HUES48 (cell line): ENCODE data around the gene RAD51B.

Experiments
- H3K27ac ChIP-seq: one replicate; pipeline ENCODE4 v1.7.0; 2013; ENCODE audit warnings: low read depth, low read length, inconsistent platforms
- H3K27me3 ChIP-seq: 2 replicates; pipeline ENCODE4 v1.6.1; 2013; ENCODE audit warnings: mild to moderate bottlenecking, low read length; ENCODE audit not compliant: control insufficient read depth, insufficient read depth
- H3K36me3 ChIP-seq: 2 replicates; pipeline ENCODE4 v1.6.1; 2013; ENCODE audit warnings: low read length; ENCODE audit not compliant: control insufficient read depth, insufficient read depth
- H3K4me1 ChIP-seq: 2 replicates; pipeline ENCODE4 v1.6.1; 2013; ENCODE audit warnings: mild to moderate bottlenecking, low read length; ENCODE audit not compliant: control insufficient read depth, insufficient read depth
- H3K4me3 ChIP-seq: 2 replicates; pipeline ENCODE4 v1.5.1; 2013; ENCODE audit warnings: mild to moderate bottlenecking, low read depth, low read length
- H3K9ac ChIP-seq: 2 replicates; pipeline ENCODE4 v1.6.1; 2013; ENCODE audit warnings: mild to moderate bottlenecking, low read depth, low read length, moderate library complexity
- H3K9me3 ChIP-seq: 2 replicates; pipeline ENCODE4 v1.6.1; 2013; ENCODE audit warnings: low read length; ENCODE audit not compliant: control insufficient read depth, insufficient read depth

The RAD51B gene

DNA sequence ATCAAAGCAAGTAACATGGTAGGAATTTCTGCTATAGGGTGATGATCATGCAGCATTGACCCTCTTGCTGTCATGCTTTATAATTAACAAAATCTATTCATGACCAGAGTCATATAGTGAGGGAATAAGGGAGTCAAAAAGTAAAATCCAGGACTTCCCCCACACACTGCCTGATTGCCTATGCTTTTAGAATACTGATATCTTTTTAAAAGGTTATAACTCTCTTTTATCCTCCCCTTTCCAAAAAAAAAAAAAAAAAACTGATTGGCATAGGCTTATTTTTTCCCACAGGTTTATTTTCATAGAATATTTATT, 921.9 kb downstream of the RAD51B start:
- no peak overlapping the region for H3K27ac ChIP-seq

DNA sequence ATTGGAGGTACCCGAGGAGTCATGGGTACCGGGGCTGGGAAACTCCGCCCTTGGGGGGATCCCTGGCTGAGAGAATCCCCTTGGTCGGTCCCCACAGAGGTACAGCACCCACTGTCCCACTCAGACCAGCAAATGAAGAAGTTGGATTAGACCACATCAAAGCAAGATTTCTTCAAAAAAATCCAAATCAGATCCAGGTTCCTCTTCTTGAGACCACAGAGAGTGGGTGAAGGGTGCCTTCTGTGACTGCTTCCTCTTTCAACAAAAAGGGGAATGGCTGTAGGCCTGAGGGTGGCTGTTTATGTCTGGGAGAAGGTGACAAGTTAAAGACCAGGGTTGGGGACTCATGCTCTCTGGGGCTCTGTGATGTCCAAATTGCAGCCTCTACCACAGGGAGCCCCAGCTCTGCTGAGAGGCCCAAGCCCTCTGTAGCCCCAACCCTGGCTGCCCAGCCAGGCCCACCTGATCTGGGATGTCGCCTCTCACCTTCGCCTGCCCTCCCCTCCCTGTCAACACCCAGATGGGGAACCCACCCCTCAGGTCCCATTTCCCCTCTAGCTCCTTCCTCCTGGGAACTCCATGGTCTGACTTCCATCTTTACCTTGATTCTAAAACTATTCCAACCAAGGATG, 922.4 kb downstream of the RAD51B start:
- no peak overlapping the region for H3K9ac ChIP-seq
- H3K27me3 ChIP-seq, result no peaks in the 10 kb centered on the region
- H3K4me3 ChIP-seq, result no peak overlapping the region
- no peaks in the 10 kb centered on the region for H3K36me3 ChIP-seq
- no peaks in the 10 kb centered on the region for H3K9me3 ChIP-seq
- H3K4me1 ChIP-seq, result no peaks in the 10 kb centered on the region
- H3K27ac ChIP-seq, result no peak overlapping the region

More for the DNA sequence above, 921.9 kb downstream of the RAD51B start:
- H3K9me3 ChIP-seq, result no peaks in the 10 kb centered on the region
- H3K4me1 ChIP-seq, result peaks cover 4% of the 10 kb centered on the region; the same call in 1 of the 2 replicates
- no peaks in the 10 kb centered on the region for H3K27me3 ChIP-seq
- no peak overlapping the region for H3K4me3 ChIP-seq
- no peak overlapping the region for H3K9ac ChIP-seq
- H3K36me3 ChIP-seq, result no peaks in the 10 kb centered on the region

GRCh38 chr14:68744613-68745012, 925.0 kb downstream of the RAD51B start:
- H3K9ac ChIP-seq, result no peak overlapping the region
- H3K27me3 ChIP-seq, result no peaks in the 10 kb centered on the region
- no peak overlapping the region for H3K4me3 ChIP-seq
- H3K9me3 ChIP-seq, result no peaks in the 10 kb centered on the region
- H3K27ac ChIP-seq, result no peak overlapping the region
- no peaks in the 10 kb centered on the region for H3K36me3 ChIP-seq
- no peaks in the 10 kb centered on the region for H3K4me1 ChIP-seq

GRCh38 chr14:68747393-68747792, 927.8 kb downstream of the RAD51B start:
- Histone ChIP-seq H3K36me3 (no peaks in the 10 kb centered on the region), H3K27me3 (no peaks in the 10 kb centered on the region), H3K9ac (no peak overlapping the region), H3K4me1 (no peaks in the 10 kb centered on the region), H3K27ac (no peak overlapping the region), H3K9me3 (no peaks in the 10 kb centered on the region), H3K4me3 (no peak overlapping the region)

DNA sequence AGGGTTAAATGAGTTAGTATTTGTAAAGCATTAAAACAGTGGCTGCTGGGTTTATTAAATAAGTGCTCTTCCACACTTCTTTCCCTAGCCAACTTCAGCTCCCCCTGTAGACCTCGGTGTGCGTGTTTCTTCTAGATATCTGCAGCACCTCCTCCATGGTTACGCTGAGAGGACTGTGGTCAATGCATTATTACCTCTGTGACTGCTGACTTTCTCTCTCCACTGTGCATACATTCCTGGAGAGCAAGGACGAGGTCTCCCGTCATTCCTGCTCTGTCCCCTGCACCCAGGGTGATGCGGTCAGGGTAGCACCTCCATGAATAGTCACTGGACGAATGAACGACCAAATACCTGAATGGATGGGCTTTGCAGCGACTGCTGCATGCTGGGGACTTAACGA, 928.7 kb downstream of the RAD51B start:
- Histone ChIP-seq H3K4me3 (no peak overlapping the region), H3K27ac (no peak overlapping the region), H3K9ac (no peak overlapping the region), H3K4me1 (no peaks in the 10 kb centered on the region), H3K27me3 (no peaks in the 10 kb centered on the region), H3K36me3 (no peaks in the 10 kb centered on the region), H3K9me3 (no peaks in the 10 kb centered on the region)

- Histone ChIP-seq H3K9ac (no peak overlapping the region), H3K4me3 (no peak overlapping the region), H3K27me3 (no peaks in the 10 kb centered on the region), H3K9me3 (no peaks in the 10 kb centered on the region), H3K27ac (no peak overlapping the region), H3K4me1 (no peaks in the 10 kb centered on the region), H3K36me3 (no peaks in the 10 kb centered on the region)
These were observed 929.1 kb downstream of the RAD51B start for GRCh38 chr14:68748691-68749090.

DNA sequence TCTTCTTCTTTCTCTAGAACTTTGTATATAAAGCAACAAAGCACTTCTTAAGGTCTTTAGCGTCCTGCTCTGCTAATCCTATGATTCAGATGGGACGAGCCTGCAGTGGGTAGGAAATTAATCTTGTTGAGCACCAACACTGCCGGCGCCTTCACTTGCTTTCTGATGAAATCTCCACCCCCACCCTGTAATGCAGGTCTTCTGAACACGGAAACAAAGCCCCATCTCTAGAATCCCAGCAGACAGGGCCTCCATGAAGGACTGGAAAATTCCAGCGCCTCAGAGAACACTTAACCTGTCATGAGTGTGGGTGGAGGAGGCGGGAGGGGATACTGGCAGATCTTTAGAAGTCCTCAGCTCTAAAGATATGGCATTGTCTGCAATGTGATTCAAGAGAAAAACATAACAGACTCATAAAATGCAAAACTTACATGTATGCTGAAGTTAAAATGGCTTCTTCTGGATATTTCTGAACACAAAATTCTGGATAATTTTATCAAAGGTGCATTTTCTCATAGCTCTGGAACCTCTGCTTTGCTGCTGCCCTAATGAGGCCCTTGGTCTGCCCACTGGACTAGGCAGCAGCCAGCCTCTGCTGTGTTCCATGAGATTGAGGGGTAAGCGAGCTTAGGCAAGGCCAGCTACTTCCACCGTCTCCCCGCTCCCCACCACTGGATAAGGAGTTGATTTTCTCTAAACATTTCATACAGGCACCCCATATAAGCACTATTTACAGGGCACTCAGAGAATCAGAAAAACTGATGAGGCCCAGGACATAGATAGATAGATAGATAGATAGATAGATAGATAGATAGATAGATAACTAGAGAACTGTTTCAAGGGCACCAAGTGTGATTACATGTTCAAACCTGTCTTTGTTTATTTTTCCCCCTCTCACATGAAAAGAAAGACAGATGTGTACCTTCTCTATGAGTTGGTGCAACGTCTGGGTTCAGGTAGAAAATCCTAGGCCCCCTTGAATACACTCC, 930.2 kb downstream of the RAD51B start:
- Histone ChIP-seq H3K9ac (no peak overlapping the region), H3K27ac (no peak overlapping the region), H3K4me3 (no peak overlapping the region), H3K4me1 (no peaks in the 10 kb centered on the region), H3K36me3 (no peaks in the 10 kb centered on the region), H3K27me3 (no peaks in the 10 kb centered on the region), H3K9me3 (no peaks in the 10 kb centered on the region)

DNA sequence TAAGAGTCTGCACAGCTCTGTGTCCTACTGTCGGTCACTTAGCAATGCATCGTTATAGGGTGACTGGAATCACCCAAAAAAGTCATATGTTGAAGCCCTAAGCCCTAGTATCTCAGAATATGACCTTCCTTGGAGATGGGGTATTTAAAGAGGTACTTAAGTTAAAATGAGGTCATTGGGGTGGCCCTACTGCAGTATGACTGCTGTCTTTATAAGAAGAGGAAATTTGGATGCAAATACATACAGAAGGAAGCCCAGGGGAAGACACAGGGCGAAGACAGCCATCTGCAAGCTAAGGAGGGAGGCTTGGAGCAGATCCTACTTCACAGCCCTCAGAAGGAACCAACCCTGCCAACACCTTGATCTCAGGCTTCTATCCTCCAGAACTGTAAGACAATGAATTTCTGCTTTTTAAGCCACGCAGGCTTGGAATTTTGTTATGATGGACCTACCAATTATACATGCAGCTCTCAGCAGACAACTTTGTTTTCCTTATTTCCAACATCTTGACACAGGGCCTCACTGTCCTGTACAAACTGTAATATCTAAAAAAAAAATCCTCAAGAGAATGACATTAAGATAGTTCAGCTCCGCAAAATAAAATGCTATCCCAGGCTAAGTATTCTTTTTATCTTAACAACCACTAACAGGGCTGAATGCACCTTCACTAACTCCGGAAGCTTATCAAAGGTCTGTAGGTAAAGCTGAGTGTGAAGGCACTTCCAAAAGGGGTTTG, 932.9 kb downstream of the RAD51B start:
- H3K27ac ChIP-seq, result no peak overlapping the region
- H3K9ac ChIP-seq, result no peak overlapping the region
- H3K27me3 ChIP-seq, result no peaks in the 10 kb centered on the region
- no peaks in the 10 kb centered on the region for H3K36me3 ChIP-seq
- H3K4me1 ChIP-seq, result no peaks in the 10 kb centered on the region
- no peak overlapping the region for H3K4me3 ChIP-seq
- H3K9me3 ChIP-seq, result no peaks in the 10 kb centered on the region

DNA sequence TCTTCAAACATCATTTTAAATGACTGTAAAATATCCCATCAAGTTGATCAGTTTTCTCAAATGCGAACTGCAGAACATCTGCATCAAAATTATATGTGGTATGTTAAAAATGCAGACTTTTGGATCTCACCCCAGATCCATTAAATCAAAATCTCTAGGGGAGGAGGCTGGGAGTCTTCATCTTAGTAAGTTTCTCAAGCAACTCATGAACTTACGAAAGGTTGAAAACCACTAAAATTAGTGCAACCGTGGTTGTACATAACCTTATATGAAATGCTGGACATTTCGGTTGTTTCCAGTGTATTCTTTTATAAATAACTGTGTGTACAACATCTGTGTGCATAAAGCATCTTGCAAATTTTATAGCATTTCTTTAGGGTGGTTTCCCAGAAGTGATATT, 934.1 kb downstream of the RAD51B start:
- Histone ChIP-seq H3K4me1 (no peaks in the 10 kb centered on the region), H3K9me3 (no peaks in the 10 kb centered on the region), H3K4me3 (no peak overlapping the region), H3K27me3 (no peaks in the 10 kb centered on the region), H3K36me3 (no peaks in the 10 kb centered on the region), H3K27ac (no peak overlapping the region), H3K9ac (no peak overlapping the region)

- Histone ChIP-seq H3K36me3 (no peaks in the 10 kb centered on the region), H3K27ac (no peak overlapping the region), H3K9ac (no peak overlapping the region), H3K4me3 (no peak overlapping the region), H3K4me1 (no peaks in the 10 kb centered on the region), H3K27me3 (no peaks in the 10 kb centered on the region), H3K9me3 (no peaks in the 10 kb centered on the region)
These were observed 935.4 kb downstream of the RAD51B start for GRCh38 chr14:68755016-68755353.

GRCh38 chr14:68756000-68756481, 936.5 kb downstream of the RAD51B start:
- no peaks in the 10 kb centered on the region for H3K9me3 ChIP-seq
- no peaks in the 10 kb centered on the region for H3K27me3 ChIP-seq
- H3K4me3 ChIP-seq, result no peak overlapping the region
- no peaks in the 10 kb centered on the region for H3K36me3 ChIP-seq
- H3K9ac ChIP-seq, result no peak overlapping the region
- H3K4me1 ChIP-seq, result no peaks in the 10 kb centered on the region
- H3K27ac ChIP-seq, result no peak overlapping the region
